ENCODE measurements around the gene TTYH2.

DNA sequence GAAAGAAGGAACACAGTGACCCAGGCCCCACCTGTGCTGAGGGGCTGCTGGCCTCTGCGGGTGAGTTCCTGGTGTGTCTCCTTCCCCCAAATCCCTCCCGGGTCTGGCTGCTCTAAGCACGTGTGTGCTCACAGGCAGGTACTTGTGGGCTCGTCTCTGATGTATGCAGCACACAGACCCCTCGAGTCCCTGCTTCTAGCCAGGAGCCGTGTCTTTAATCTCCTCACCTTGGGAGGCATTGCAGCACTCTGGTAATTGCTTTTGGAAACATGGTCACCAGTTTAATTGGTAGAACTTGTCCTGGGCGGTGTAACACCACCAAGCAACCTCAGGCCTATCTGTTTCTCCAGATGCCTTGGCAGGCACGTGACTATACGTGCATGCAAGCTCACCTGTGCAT is 18.7 kb upstream of the TTYH2 start:
- TF ChIP-seq POLR2A (IDR thresholded peaks at IDR 0.05; ENCODE audit: low read depth, low read length) (no peak), POLR2AphosphoS5 (IDR thresholded peaks at IDR 0.05; ENCODE audit: low read depth, low read length) (no peak), TAF1 (IDR thresholded peaks at IDR 0.05; ENCODE audit: low read depth, low read length) (no peak), SPI1 (IDR thresholded peaks at IDR 0.05; ENCODE audit: low read depth, low read length) (no peak), POU2F2 (IDR thresholded peaks at IDR 0.05; ENCODE audit: low read depth, low read length) (no peak)

All from GM12891 (cell line).